ENCODE measurements around the gene KCNA3.

Gene KCNA3

DNA sequence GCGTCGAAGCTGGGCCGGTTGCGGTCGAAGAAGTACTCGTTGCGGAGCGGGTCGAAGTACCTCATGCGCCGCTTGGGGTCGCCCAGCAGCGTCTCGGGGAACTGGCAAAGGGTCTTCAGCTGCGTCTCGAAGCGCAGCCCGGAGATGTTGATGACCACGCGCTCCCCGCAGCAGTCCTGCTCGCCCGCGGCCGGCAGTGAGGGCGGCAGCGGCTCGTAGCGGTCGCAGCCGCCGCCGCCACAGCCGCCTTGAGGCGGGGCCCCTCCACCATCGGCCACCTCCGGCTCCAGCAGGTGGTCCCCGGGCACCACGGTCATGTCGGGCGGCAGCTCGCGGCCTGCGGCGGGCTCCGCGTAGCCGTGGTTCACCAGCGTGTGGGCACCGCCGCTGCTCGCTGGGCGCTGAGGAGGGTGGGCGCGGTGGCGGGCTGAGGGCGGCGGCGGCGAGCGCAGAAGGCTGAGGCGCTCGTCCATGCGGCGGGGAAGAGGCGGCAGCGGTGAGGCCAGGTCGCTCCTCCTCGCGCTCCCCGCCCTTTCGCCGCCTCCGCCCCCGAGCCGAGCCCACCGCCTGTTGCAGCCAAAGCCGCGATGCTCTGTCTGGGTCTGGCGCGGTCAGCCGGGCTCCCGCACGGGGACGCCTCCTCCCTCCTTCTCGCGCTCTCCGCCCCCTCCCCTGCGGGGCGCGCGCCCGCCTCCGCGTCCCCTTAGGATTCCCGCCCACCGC is at the start of gene KCNA3:
Gene KCNA3 (minus strand): TSS at position 604 of the 723 bp plus-strand sequence. CDS start 131 bp downstream, at position 473.
- DNase-seq = no peak

- no peak for DNase-seq
Measured at GRCh38 chr1:110722807-110723206, 48.1 kb upstream of the KCNA3 start.

- no peak for DNase-seq
Measured at GRCh38 chr1:110719908-110720307, 45.2 kb upstream of the KCNA3 start.

DNA sequence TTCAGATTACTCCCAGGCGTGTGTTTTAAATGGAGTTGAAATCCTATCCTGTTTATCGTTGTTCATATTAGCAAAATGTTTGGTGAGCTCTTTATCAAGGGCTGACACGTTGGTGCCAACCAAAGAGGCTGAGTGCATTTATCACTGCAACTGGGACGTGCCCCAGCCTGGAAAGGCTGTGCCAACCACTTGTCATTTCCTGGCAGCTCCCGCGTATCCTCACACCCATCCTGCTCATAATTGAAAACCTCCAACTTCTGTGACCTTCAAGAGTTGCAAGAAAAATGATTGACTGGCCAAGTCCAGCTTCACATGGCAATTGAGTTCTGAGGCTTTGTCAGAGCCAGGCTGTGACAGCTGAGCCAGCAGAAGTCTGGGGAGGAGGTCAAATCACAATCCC is 43.7 kb upstream of the KCNA3 start:
- no peak for DNase-seq

- DNase-seq = no peak
Measured at GRCh38 chr1:110717179-110717578, 42.4 kb upstream of the KCNA3 start.

GRCh38 chr1:110714374-110714995 is 39.7 kb upstream of the KCNA3 start:
- DNase-seq = no peak

- DNase-seq = no peak
Measured at GRCh38 chr1:110713221-110713620, 38.5 kb upstream of the KCNA3 start.

DNA sequence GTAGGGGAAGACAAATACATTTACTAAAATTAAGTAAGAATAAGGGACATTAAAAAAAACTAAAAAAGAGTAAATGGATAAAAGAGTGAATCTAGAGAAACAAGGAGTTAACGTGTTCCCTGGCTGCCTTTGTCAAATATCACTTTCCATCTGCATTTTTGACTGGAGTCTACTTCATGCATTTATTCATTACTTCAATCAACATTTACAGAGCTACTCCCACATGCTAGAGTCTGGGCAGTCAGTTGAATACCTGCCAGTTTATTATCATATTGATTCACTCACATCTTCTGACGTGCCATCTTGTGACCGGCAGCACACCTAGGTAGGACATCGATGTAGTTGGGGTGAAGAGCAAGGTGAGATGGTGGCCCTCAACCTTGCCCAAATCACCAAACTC is 35.6 kb upstream of the KCNA3 start:
- DNase-seq = no peak

DNA sequence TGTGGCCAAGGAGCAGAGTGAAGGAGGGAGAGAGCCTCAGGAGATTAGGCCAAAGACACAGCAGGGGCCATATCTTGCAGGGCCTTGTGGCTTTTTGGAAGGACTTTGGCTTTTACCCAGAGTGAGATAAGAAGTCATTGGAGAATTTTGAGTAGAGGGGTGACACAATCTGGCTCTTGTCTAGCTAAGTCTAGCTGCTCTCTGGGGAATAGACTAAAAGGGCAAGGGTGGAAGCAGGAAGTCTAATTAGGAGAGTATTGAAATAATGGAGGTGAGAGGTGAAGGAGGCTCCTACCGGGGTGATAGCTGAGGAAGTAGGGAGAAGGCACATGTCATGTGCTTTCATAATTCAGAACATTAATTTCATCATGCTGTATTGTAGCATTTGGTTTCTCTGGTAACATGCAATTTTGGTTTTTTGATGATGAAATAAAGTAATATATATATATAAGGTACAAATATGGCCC is 34.3 kb upstream of the KCNA3 start:
- no peak for DNase-seq

DNA sequence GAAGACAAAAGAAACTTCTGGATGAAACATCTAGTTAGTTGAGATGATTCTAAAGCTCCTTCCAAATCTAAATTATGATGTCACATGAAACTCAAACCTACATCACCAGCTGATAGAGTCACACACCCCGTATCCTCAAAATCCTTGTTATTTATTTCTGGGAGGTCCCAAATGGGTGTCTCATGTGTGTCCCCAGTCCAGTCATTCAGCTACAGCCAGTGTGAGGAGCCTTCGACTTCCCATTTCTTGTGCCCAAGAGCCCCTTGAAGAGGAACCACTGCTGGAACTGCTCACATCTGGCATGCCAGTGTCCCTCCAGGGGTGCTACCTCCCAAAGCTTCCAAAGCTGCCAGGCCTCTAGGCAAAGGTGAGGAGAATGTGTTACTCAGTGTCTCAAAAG is 32.5 kb upstream of the KCNA3 start:
- DNase-seq = no peak

DNA sequence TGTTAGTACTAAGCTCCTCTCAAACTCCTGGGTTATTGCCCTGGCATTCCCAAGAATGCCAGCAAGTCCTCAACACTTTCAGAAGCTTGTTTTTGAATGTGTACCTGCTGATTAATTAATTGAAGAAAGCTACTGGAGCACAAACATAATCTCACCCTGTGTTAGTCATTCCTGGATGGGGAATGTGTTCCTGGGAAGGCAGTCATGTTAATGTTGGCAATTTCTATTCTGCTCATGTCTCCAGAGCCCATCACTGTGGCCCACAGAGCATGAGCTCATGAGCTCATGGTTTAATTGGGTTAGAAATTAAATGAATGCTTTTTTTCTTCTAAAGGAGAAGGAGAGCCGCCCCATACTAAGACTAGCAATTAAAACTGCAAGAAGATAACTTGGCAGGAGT is 31.9 kb upstream of the KCNA3 start:
- DNase-seq = no peak

GRCh38 chr1:110702260-110702659 is 27.5 kb upstream of the KCNA3 start:
- no peak for DNase-seq

DNA sequence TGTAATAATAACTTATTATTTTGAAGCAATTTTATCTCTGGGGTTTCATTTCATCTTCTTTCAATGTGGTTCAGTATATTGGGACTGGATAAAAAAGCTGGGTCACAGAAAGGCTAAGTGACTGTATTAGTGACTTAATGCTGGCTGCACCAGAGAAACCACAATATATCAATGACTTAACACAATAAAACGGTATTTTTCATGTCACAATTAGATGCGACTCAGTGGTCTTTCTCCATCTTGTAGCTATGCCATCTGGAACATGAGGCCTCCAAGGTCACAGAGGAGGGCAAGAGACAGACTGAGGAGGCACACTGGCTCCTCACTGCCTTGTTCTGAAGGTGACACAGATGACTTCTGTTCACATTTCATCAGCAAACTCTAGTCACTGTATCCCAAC is 26.0 kb upstream of the KCNA3 start:
- DNase-seq = no peak

- DNase-seq = no peak
Measured at GRCh38 chr1:110697606-110698005, 22.9 kb upstream of the KCNA3 start.

GRCh38 chr1:110696818-110697217 is 22.1 kb upstream of the KCNA3 start:
- DNase-seq = no peak

- DNase-seq = no peak
Measured at GRCh38 chr1:110690709-110691365, 16.1 kb upstream of the KCNA3 start.

DNA sequence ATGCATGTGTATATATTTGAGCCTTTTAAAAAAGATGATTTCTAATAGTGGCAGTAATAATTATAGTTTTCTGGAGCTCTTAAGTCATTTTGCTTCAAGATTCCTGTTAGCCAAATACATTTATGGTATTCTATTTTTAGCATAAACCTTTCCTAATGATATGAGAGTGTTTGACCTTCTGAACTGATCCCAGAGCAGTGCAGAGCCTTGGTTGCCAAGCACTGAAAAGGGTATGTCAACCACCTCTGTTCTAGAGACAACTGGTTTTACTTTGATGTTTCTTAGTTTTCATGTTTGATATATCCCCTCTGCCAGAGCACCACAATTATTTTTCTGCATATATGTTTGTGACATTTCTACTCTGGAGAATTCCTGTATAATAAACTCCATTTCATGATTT is 15.1 kb upstream of the KCNA3 start:
- no peak for DNase-seq

DNA sequence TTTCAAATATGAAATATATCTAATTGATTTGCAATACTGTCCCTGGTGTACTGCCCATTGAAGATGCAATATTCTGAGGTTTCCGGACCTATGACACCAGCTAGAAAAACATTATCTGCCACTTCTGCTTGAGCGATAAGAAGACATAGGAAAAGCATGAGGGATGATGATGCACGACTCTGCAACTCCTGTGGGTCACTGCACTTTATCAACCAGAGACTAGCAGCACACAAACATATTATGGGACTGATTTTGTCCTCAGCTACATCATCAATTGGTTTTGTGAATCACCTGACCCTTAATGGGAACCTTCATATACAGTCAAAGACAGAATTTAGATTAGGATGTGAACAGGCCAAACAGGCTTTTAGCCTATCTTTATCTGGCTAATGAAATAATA is 13.8 kb upstream of the KCNA3 start:
- no peak for DNase-seq

GRCh38 chr1:110687250-110687649 is 12.5 kb upstream of the KCNA3 start:
- DNase-seq = no peak

GRCh38 chr1:110686188-110686587 is 11.4 kb upstream of the KCNA3 start:
- DNase-seq = no peak

DNA sequence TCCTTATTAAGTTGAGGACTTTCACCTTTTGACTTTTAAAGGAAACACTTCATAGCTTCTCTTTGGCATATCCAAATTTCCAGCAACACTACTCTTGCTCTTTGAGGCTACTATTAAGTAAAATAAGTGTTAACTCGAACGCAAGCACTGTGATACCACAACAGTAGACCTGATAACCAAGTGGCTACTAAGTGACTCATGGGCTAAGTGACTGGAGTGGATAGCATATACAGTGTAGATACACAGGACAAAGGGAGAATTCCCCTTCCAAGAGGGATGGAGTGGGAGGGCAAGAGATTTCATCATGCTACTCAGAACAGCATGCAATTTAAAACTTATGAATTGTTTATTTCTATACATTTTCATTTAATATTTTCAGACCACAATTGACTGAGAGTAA is 9.8 kb upstream of the KCNA3 start:
- no peak for DNase-seq

- no peak for DNase-seq
Measured at GRCh38 chr1:110682898-110683297, 8.2 kb upstream of the KCNA3 start.

GRCh38 chr1:110680036-110680735 is 5.4 kb upstream of the KCNA3 start:
- DNase-seq = no peak

- DNase-seq = no peak
Measured at GRCh38 chr1:110677526-110677925, 2.8 kb upstream of the KCNA3 start.

Measured in NCI-H187 treated with DMSO at 0.1 percent for 48 hours (cell line).